ENCODE measurements around the gene TRNP1. TPM values are rescaled to one million over a fixed set of nuclear protein-coding genes. Genes with fewer than 3 reads are reported as not detected.

TRNP1 gene
- total RNA-seq, 4 donors from 2014 or later, result 14.9 to 29.4 (median 20.2) TPM

- no peak overlapping the region for H3K4me3 ChIP-seq (ENCODE audit: low read depth, poor library complexity, severe bottlenecking)
- TF ChIP-seq CTCF (IDR thresholded peaks at IDR 0.05), result no peak
- TF ChIP-seq POLR2A (IDR thresholded peaks at IDR 0.05), result no peak
- 73 to 74% methylated on average over 7 of the region's 7 CpGs for WGBS, 2 donors
- intact Hi-C loops (cut with DNase I; ENCODE audit: low total_unique reads), result no loop called here
- DNase-seq (ENCODE audit: low spot score in 2 of 2), result no peak
Measured at GRCh38 chr1:27003745-27004470, 10.4 kb downstream of the TRNP1 start.

GRCh38 chr1:27004471-27005165 lies 11.1 kb downstream of the TRNP1 start:
- no peak for DNase-seq (ENCODE audit: low spot score in 2 of 2)
- TF ChIP-seq POLR2A (IDR thresholded peaks at IDR 0.05) (no peak), CTCF (IDR thresholded peaks at IDR 0.05) (no peak)
- WGBS, 2 donors, result 51 to 63% methylated on average over 10 of the region's 10 CpGs

GRCh38 chr1:27005166-27005530 lies 11.7 kb downstream of the TRNP1 start:
- intact Hi-C loops (cut with DNase I; ENCODE audit: low total_unique reads), result no loop called here
- 73 to 85% methylated on average over 3 of the region's 3 CpGs for WGBS, 2 donors
- H3K4me3 ChIP-seq (ENCODE audit: low read depth, poor library complexity, severe bottlenecking), result no peak overlapping the region
- TF ChIP-seq POLR2A (IDR thresholded peaks at IDR 0.05) (no peak), CTCF (IDR thresholded peaks at IDR 0.05) (no peak)
- no peak for DNase-seq (ENCODE audit: low spot score in 2 of 2)

More at GRCh38 chr1:27004471-27005165, 11.1 kb downstream of the TRNP1 start:
- intact Hi-C loops (cut with DNase I; ENCODE audit: low total_unique reads), result no loop called here
- H3K4me3 ChIP-seq (ENCODE audit: low read depth, poor library complexity, severe bottlenecking), result no peak overlapping the region

- no peak for DNase-seq (ENCODE audit: low spot score in 2 of 2)
- no peak overlapping the region for H3K4me3 ChIP-seq (ENCODE audit: low read depth, poor library complexity, severe bottlenecking)
- WGBS, 2 donors, result 89 to 94% methylated on average over 25 to 46 of the region's 48 CpGs
- intact Hi-C loops (cut with DNase I; ENCODE audit: low total_unique reads), result no loop called here
- TF ChIP-seq POLR2A (IDR thresholded peaks at IDR 0.05) (no peak), CTCF (IDR thresholded peaks at IDR 0.05) (no peak)
Measured at GRCh38 chr1:27005648-27006496, 12.4 kb downstream of the TRNP1 start.

GRCh38 chr1:27006683-27007082 lies 13.2 kb downstream of the TRNP1 start:
- TF ChIP-seq POLR2A (IDR thresholded peaks at IDR 0.05), result no peak
- TF ChIP-seq CTCF (IDR thresholded peaks at IDR 0.05), result no peak
- 53 to 84% methylated on average over 5 to 12 of the region's 13 CpGs for WGBS, 2 donors
- intact Hi-C loops (cut with DNase I; ENCODE audit: low total_unique reads), result no loop called here
- H3K4me3 ChIP-seq (ENCODE audit: low read depth, poor library complexity, severe bottlenecking), result no peak overlapping the region
- no peak for DNase-seq (ENCODE audit: low spot score in 2 of 2)

Measured in lower leg skin (tissue), 4 donors.